Gastroesophageal sphincter (tissue), 3 donors: ENCODE measurements around the gene IL17RB.

Source experiments
- EP300 ChIP-seq: sonication (generic); formaldehyde crosslinking; IDR thresholded peaks from one replicate; pipeline ENCODE4 v1.6.1; 2017; ENCODE audit warnings: antibody characterized with exemption, mild to moderate bottlenecking
- POLR2A ChIP-seq, 2 donors: fragments of 450-650 bp; IDR thresholded peaks; one replicate each; pipeline ENCODE4 v1.6.1; 2017; ENCODE audit warnings: antibody characterized with exemption in 2 of 2, mild to moderate bottlenecking in 2 of 2, moderate library complexity in 1 of 2
- POLR2AphosphoS5 ChIP-seq: sonication (generic); formaldehyde crosslinking; IDR thresholded peaks from one replicate; pipeline ENCODE4 v1.6.1; 2017; ENCODE audit warnings: antibody characterized with exemption
- TF ChIP-seq, protein P1 (sequence below), 4 experiments: fragments of 200-600 bp in 2 of 4; fragments of 450-650 bp in 2 of 4; sonication (generic) in 1 of 4; IDR thresholded peaks; one replicate each; pipeline ENCODE4 v1.5.1; 2017 to 2019; ENCODE audit warnings: antibody characterized with exemption in 4 of 4, mild to moderate bottlenecking in 2 of 4, moderate library complexity in 2 of 4

DNA sequence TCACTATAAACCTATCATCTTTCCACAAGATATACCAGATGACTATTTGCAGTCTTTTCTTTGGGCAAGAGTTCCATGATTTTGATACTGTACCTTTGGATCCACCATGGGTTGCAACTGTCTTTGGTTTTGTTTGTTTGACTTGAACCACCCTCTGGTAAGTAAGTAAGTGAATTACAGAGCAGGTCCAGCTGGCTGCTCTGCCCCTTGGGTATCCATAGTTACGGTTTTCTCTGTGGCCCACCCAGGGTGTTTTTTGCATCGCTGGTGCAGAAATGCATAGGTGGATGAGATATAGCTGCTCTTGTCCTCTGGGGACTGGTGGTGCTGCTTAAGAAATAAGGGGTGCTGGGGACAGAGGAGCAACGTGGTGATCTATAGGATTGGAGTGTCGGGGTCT is 33.9 kb upstream of the IL17RB start:
- TF ChIP-seq POLR2A (IDR thresholded peaks at IDR 0.05) (no peak), EP300 (no peak), POLR2AphosphoS5 (no peak)
- TF ChIP-seq, protein P1, sequence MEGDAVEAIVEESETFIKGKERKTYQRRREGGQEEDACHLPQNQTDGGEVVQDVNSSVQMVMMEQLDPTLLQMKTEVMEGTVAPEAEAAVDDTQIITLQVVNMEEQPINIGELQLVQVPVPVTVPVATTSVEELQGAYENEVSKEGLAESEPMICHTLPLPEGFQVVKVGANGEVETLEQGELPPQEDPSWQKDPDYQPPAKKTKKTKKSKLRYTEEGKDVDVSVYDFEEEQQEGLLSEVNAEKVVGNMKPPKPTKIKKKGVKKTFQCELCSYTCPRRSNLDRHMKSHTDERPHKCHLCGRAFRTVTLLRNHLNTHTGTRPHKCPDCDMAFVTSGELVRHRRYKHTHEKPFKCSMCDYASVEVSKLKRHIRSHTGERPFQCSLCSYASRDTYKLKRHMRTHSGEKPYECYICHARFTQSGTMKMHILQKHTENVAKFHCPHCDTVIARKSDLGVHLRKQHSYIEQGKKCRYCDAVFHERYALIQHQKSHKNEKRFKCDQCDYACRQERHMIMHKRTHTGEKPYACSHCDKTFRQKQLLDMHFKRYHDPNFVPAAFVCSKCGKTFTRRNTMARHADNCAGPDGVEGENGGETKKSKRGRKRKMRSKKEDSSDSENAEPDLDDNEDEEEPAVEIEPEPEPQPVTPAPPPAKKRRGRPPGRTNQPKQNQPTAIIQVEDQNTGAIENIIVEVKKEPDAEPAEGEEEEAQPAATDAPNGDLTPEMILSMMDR (IDR thresholded peaks at IDR 0.05): no peak
